Hematopoietic multipotent progenitor cell treated with erythropoietin and hydrocortisone succinate and interleukin-3 and kit ligand, for 15 days (in vitro differentiated cells): Measurements from ENCODE around the gene FOXP1.

ENCODE experiments used
- DNase-seq: peaks from one replicate; pipeline ENCODE4 v3.0.0-alpha.2; 2015; ENCODE audit warnings: low spot score

The FOXP1 gene

DNA sequence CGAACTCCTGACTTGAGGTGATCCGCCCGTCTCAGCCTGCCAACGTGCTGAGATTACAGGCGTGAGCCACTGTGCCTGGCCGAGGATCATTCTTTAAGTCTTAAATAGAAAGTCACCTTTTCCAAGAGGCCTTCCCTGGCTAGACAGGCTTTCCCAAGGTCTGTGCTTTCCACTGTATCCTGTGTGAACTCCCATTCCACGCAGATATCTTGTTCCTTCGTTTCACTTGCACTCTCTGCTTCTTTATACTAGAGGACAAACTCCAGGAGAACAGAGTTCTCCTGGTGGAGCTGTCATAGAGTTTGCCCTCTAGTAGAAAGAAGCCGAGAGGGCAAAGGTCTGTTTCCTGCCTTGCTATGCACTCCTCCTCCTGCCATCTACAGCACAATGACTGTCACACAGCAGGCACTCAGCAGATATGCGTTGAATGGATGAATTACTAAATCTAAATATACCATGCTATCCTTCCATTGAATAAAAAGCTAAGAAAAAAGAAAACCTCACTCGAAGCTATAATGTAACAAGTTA is 211.2 kb downstream of the FOXP1 start:
- DNase-seq = no peak

DNA sequence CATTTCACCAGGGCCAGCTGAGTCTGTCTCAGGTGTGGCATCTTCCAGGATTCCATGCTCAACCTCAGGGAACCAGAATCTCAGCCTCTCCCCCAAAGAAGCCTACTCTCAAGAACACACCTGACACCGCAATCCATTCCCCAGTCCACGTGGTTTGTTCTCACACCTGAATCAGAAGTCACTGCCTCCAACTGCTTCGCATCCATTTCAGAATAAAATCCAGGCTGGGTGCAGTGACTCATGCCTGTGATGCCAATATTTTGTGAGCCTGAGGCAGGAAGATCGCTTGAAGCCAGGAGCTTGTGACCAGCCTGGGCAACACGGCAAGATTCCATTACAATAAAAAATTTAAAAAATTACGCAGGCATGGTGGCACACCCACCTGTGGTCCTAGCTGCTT is 212.2 kb downstream of the FOXP1 start:
- DNase-seq = no peak

DNA sequence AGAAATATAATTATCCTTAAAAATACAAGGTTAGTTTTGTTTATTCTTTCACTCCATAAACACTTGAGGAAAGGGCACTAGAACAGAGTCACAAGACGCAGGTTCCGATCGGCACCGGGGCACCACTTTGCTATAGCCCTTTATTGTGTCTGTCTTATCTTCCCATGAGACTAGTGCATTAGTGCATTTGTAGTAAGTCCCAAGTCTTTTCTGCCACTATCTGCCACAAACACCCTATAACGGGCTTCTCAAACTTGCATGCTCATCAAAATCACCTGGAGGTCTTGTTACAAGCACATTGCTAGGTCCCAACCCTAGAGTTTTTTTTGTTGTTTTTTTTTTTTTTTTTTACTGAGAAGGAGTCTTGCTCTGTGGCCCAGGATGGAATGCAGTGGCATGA is 213.1 kb downstream of the FOXP1 start:
- no peak for DNase-seq

DNA sequence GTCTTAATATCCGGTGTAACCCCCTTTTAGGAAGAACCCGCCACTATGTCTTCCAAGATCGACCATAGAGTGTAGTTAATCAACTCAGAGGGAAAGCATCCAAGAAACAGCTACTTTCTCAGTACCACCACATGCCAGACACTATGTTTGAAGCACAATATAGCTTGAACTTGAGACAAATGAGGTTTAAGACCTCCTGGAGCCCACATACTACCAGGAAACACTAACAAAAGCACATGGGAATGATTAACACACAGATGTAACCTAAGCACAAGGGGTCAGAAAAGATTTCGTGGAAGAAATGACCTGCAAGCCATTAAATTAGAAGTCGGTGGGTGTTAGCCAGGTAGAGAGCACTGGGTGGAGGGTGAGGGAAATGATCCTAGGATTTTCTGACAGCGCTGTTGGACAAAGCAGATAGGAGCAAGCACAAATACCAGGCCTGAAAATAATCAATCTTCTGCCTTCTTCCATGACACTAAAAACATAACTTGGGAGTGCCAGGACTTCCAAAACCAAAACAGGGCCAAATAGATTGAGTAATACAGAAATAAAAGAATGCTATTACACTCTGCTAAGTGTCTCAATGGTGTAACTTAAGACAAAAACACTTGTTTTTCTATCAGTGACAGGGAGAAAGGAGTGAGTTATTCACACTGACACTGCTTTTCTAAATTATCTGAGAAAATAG is 213.7 kb downstream of the FOXP1 start:
- no peak for DNase-seq

DNA sequence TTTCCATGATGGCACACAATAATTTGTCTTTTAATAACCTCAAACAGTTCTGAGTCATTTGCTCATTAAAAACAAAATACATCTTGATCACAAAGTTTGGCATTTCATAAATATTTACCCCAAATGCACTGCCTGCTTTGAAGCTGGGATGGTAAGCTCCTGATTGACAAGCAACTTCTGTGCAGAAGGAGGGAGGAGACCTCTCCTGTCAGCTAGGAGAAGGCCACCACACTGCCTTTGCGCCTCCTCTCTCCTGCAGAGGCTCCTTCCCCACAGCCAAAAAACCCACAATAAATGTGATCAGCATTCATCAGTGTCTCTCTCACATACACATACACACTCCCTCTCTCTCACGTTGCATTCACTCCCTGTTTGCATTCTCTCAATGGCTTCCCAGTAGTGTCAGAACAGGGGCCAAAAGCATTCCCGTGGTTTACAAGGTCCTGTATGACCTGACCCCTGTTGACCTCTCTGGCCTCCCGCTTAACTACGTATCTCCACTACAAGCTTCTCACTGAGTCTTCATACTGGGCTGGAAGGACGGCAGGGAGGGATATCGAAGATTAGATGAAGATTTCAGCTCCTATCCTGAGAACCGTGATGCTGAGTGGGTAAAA is 216.4 kb downstream of the FOXP1 start:
- DNase-seq = no peak

DNA sequence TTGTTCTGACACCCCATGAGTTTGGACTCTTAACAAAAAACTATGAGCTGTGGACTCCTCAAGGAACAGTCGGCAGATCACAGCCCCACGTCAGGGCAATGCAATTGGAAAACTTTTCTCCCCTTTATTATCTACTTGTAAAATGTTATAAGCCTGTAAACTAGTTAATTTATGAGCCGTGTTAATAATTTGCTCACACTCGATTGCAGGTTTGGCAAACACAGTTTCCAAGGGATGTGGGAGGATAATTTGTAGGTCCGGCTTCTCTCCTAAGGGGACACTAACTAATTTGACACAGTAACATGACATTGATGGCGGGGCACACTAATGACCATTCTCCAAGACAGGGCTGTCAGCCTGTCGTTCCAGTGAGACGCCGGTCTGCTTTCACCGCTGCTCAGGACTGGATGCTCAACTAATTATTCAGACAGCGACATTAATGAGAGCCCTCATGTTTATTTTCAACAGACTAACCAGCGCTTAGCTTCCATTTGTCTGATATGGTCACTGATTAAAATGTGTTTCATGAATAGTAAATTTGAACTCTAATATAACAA is 222.1 kb downstream of the FOXP1 start:
- DNase-seq = no peak

DNA sequence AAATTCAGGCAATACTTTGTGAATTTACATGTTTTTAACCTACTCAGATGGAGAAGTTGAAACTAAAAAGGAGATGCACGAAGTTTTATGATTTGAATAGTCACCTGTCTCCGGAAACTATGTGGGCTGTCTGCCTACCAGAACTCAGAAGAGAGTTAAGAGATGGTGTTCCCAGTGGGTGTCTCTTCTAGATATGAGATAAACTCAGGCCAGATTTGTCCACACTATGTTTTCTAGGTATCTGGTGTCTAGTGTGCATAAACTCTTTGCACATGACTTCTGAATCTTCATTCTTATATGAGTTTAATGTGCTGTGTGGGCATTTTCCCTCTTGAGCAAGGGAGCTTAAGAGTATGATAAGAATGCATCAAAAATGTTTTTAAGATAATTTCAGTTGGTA is 222.8 kb downstream of the FOXP1 start:
- no peak for DNase-seq

DNA sequence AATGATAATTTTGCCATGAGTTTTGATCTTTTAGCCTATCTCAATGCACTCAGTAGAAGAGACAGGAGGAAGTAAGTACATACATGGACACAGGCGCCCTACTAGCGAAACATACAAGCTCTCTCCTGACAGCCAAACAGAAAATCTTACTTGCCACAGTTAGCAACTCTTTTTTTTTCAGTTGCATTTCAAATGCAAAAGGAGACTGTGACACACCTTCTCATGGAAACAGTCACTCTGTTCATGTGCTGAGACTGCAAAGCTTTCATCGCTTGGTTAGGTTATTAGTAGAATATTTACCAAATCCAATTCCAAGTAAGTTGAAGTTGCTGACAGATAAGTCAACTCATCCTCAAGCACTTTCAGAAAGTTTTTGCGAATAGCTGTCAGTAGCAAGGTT is 223.3 kb downstream of the FOXP1 start:
- DNase-seq = no peak

DNA sequence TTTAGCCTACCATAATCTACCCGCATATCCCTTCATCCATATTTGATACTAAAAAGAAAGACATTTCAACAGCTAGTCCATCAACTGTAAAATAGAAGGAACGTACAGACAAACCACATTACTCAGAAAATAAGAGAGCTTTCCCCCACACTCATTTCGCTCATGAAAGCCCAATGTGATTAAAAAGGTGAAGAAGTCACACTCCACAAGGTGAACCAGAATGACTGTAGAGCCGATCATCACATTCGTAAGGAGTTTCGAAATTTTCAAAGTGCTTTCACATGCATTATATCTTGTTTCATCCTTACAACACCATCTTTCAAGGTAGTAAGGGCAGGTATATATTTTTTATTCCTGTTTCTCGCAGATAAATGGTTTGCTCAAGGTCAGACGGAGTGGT is 225.3 kb downstream of the FOXP1 start:
- DNase-seq = no peak

DNA sequence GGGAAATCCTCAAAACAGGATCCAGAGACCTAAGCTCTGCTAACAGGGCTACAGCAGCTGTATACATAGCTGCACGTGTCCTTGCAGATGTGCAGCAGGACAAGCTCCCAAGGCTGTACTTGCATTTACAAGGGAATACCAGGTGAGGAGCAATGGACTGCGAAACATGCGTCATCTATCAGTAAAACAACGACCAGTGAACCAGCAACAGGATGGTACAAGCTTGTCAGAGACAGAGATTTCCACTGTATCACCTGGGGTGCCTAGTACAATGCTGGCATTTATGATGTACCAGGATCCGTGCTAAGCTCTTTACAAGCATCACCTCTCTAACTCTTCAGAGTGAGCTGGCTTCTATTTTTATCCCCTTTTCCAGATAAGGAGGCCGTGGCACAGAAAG is 227.3 kb downstream of the FOXP1 start:
- DNase-seq = no peak

DNA sequence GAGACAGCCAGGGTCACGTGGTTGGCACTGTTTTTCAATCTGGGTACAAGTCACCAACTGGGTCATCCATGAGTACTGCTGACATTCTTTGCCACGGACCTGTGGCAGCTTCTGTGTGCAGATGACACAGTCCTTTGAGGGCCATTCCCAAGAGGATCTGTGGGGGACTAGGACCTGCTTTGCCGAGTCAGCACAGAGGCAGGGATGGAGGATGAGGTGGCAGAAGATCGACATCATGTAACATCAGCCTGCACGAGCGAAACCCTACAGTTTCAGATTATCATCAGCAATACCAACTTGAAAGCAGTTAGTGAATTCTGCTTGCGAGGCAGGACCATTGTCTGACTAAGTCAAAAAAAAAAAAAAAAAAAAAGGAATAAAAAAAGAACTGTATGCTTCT is 227.7 kb downstream of the FOXP1 start:
- no peak for DNase-seq

DNA sequence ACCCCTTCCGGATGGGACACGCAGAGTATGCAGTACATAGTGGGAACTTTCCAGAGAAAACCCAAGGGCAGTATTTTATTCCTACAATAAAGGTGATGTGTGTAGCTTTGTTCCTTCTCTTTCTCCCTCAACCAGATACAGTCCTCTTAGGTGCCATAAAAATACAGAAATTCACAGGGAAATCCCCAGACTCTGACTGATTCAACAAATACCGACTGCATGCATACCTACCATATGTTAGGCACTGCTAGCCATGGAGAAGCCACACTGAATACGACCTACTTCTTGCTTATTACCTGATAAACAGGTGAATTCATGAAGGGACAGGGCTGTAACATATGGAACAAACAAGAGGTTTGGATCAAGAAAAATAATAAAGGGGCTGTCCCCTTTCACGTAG is 228.5 kb downstream of the FOXP1 start:
- no peak for DNase-seq

DNA sequence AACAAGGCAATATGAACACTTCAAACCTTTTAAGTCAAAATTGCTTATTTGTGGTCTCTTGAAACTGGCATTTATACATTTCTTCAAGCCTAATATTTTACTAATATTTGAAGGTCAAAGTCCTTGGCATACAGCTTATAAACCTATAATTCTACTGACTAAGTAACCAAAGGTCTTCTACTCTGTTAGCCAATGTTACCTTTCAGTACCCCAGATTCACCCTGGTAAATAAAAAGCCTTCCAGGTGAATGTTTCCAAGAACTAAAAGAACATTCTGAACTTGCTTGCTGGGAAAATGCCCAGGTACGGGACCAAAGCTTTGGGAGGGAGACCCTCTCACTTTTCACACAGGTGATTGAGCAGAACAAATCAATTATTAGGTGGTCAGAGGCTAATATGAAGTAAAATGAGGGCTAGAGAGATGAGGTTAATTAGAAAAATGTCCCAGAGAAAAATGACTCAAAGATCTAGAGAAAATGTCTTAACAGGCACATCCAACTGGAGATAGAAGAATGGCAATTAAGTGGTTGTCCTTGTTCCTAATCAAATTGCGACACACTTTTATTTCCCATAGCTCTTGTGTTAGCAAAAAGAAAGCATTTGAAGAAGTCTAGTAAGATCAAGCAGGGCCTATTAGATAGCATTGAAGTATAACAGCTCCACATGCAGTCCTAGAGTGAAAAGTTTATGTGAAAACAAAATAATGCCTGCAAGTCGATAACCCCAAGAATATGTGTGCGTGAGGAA is 232.0 kb downstream of the FOXP1 start:
- DNase-seq = no peak

DNA sequence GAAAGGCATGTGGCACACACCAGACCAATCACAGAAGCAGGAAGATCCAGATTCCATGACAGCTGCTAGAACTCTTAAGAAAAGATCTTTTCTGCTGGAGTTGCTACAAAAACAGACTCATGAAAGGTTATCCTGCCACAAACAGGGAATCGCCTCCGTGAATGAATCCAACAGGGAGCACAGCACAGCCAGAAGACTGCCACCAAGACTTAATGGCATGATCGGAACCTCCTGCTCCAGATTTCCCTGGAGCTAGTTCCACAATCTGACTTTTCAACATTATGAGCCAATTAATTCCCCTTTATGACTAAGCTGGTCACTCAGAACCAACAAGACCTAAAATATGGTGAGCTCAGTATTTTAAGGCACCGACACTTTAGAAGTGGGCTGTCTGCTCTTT is 232.5 kb downstream of the FOXP1 start:
- no peak for DNase-seq

DNA sequence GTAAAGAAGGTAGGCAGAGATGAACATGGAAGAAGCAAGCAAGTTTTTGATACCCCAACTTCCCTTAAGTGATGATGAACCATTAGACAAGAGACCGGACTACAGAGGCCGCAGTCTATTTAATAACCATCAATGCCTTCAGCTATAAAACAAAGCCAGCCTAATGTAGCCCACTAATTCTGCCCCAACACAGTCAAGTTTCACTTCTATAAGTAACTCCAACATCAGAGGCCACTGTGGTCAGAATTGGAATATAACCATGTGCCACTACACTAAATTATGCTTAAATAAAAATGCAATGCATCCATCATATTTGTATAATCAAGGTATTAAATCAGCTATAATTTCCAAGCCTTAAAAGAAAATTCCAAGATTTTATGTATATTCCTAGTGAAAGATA is 234.7 kb downstream of the FOXP1 start:
- no peak for DNase-seq

DNA sequence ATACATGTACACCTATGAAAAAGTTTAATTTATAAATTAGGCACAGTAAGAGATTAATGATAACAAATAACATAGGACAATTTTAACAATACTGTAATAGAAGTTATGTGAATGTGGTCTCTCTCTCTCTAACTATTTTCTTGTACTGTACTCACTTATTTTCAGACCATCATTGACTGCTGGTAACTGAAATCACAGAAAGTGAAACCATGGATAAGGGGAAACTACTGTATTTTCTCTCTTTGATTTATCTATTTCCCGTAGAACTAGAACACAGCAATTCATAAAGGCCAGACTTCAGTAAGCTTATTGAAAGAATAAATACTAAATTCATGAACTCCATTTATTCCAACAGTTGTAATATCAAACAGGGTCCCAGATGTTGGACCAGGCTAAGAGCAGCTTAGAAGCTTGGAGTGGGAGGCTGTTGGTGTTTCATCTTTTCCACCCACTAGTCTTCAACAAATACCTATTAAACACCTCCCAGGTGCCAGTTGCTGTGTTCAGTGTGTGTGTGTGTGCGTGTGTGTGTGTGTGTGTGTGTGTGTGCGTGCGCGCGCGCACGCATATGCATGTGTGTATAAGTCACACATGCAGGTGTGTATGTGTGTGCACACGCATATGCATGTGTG is 235.4 kb downstream of the FOXP1 start:
- DNase-seq = no peak

DNA sequence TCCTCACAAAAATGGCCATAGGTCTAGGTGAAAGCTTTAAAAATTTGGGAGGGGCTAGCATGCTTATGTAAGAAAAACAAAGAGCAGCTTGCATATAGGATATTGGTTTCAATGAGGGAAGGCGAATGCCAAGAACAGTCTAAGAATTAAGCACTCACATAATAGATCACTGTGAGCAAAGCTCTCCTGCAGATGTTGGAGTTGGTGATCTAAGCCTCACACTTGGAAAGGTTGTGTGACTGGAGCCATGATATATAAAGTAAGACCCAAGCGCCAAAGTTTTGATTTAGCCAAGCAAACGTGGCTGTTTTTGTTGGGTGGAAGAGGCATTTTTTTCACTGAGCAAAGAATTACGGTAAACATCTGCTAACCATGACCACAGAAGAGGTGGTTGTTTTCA is 237.5 kb downstream of the FOXP1 start:
- DNase-seq = no peak

DNA sequence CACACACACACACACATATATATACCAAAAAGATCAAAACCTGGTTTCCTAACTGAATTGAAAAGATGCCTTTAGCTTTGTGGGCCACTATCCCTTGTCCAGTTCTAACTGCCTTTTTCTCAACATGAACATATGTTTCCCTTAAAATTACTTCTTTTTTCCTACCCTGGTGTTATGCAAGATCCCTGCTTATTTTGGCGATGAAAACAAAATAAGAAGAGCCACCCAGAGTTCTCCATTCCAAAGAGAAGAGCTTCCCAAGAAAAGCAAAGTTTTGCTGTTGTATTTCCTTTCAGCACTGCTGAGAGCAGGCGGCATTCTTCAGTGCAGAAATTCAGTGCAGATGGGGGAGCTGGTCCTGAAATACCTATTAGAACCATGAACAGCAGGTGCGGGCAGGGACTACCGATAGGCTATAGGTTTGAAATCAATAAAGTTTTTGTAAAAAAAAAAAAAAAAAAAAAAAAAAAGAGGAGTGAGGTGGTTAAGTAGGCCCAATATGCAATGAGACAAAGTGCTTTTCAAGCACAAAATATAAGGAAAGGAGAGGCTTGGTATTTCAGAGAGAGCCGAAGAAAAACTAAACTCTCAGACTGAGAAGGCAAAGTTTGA is 238.0 kb downstream of the FOXP1 start:
- no peak for DNase-seq

DNA sequence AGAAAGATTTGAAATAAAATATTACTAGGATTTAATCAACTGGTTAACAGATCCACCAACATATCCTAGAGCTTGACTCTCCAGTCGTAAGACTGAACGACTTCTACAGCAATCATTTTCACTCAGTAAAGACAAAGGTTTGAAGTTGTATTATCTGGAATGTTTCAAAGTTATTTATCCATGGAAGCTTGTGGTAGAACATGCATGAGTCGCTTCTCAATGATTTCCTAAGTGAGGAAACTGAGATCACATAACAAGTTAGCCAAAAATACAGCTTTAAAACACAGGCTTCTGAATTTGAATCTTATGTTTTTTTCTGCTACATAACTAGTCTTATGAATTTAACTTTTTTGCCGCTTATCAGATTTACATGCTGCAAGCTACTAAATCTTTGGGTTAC is 241.8 kb downstream of the FOXP1 start:
- DNase-seq = no peak

DNA sequence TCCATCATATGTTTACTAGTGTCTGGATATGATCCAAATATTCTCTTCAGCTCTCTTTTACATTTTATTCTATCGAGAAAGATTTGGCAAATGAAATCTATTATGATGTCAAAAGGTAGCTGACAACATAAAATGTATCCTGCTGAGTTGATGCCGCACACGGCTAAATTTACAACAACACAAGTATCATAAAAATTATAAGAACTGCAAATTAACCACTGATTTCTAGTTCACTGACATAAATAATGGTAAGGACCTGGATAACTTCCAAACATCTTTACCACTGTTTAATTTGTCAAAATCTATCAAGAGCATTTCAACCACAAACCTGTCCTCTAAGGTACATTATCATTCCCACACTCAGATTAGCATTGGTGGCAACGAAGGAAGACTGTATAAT is 244.5 kb downstream of the FOXP1 start:
- no peak for DNase-seq

DNA sequence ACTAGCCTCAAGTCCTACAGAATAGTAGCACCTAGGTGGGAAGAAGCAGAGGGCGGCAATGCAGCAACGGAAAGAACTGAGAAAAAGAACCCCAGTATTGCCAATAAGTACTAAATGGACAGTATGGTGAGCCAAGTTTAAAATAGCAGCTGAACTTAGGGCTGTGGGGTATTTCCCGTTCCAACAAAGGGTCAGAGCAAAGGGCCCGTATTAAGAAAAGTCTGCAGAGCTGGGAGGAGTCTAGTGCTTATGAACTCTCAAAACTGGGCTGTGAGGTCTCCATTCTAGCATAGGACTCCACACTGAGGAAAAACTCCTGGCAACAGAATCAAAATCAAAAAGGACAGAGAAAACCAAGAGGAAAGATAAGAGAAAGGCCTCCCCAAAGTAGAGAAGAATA is 250.7 kb downstream of the FOXP1 start:
- no peak for DNase-seq

DNA sequence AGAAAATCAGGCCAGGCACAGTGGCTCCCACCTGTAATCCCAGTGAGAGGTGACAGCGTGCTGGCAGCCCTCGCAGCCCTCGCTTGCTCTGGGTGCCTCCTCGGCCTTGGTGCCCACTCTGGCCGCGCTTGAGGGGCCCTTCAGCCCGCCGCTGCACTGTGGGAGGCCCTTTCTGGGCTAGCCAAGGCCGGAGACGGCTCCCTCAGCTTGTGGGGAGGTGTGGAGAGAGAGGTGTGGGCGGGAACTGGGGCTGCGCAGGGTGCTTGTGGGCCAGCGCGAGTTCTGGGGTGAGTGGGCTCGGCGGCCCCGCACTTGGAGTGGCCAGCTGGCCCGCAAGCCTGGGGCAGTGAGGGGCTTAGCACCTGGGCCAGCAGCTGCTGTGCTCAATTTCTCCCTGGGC is 252.6 kb downstream of the FOXP1 start:
- no peak for DNase-seq
